Kidney (tissue), 14 donors: ENCODE data around the gene EXPH5. TPM values are rescaled to one million over a fixed set of nuclear protein-coding genes. Genes with fewer than 3 reads are reported as not detected.

ENCODE experiments used
- DNase-seq, 5 donors: peaks; one replicate each; pipeline ENCODE4 v3.0.0-alpha.2; 2013 to 2020
- FAIRE-seq: peaks from 2 replicates; lab custom pipeline; 2012; peaks lifted over from hg19 to GRCh38; lab: Jason Lieb, UNC
- H3K27ac ChIP-seq, 2 donors: one replicate each; pipeline ENCODE4 v1.7.0; 2013; ENCODE audit warnings: low read depth in 2 of 2, low read length in 2 of 2, inconsistent platforms in 1 of 2
- H3K27me3 ChIP-seq: one replicate; pipeline ENCODE4 v1.7.1; 2013; ENCODE audit warnings: low read length, inconsistent platforms; ENCODE audit not compliant: control insufficient read depth, insufficient read depth
- H3K36me3 ChIP-seq, 3 donors: one replicate each; pipeline versions ENCODE4 v1.7.0 to v1.7.1; 2013; ENCODE audit warnings: low read length in 3 of 3, control low read depth in 1 of 3, inconsistent platforms in 1 of 3; ENCODE audit not compliant: insufficient read depth in 3 of 3, control insufficient read depth in 2 of 3
- H3K4me1 ChIP-seq, 3 donors: one replicate each; pipeline versions ENCODE4 v1.7.0 to v1.7.1; 2013; ENCODE audit warnings: low read length in 3 of 3, inconsistent platforms in 1 of 3, low read depth in 1 of 3; ENCODE audit not compliant: control insufficient read depth in 2 of 3, insufficient read depth in 2 of 3
- H3K4me3 ChIP-seq, 3 donors: one replicate each; pipeline versions ENCODE4 v1.7.0 to v1.8.1; 2013; ENCODE audit warnings: low read length in 3 of 3, control low read depth in 1 of 3, inconsistent platforms in 1 of 3
- H3K9ac ChIP-seq, 3 donors: one replicate each; pipeline versions ENCODE4 v1.7.0 to v1.7.1; 2013; ENCODE audit warnings: low read length in 3 of 3, control low read depth in 1 of 3, inconsistent platforms in 1 of 3
- H3K9me3 ChIP-seq, 3 donors: one replicate each; pipeline versions ENCODE4 v1.7.0 to v1.7.1; 2013; ENCODE audit warnings: low read length in 3 of 3, control low read depth in 1 of 3, inconsistent platforms in 1 of 3; ENCODE audit not compliant: control insufficient read depth in 2 of 3, insufficient read depth in 1 of 3
- intact Hi-C: fragments of 100-400 bp; cut with DNase I; formaldehyde crosslinking; loops from one replicate; pipeline ENCODE4 v1.11.1; 2022
- polyA plus RNA-seq: library from polyadenylated mRNA; stranded (reverse); fragments of 350-450 nt; fragmentation: Illumina TruSeq; extraction: RNeasy Lipid Tissue Mini Kit (QIAGEN cat#74804); gene quantifications from one replicate; pipeline ENCODE4 v1.2.3, GENCODE V29; 2014; ENCODE audit warnings: low read depth, low replicate concordance; ENCODE audit not compliant: insufficient read depth
- total RNA-seq: library from RNA; stranded (reverse); fragmentation: NEBNext Ultra II Directional; extraction: Animal tissue kit (Norgen Biotek cat#: 25700); gene quantifications from one replicate; pipeline ENCODE4 v1.2.1, GENCODE V29; 2021
- TF ChIP-seq, protein P1 (sequence below): IDR thresholded peaks from 3 replicates; pipeline ENCODE4 v1.5.1; 2012; ENCODE audit warnings: mild to moderate bottlenecking, moderate library complexity, borderline replicate concordance; ENCODE audit not compliant: insufficient read depth; ENCODE audit errors: extremely low read depth
- donor health status: control.
- donor health status: control.
- donor health status: control.
- donor health status: control.
- donor health status: control.
- donor health status: DM: yes; HTN: yes; CAD: no.
- donor health status: Normal renal cell carcinoma (clear cell type).

EXPH5 gene
- total and polyA plus RNA-seq, 2 donors from 2014 or later, result 2.2 to 9.5 TPM

DNA sequence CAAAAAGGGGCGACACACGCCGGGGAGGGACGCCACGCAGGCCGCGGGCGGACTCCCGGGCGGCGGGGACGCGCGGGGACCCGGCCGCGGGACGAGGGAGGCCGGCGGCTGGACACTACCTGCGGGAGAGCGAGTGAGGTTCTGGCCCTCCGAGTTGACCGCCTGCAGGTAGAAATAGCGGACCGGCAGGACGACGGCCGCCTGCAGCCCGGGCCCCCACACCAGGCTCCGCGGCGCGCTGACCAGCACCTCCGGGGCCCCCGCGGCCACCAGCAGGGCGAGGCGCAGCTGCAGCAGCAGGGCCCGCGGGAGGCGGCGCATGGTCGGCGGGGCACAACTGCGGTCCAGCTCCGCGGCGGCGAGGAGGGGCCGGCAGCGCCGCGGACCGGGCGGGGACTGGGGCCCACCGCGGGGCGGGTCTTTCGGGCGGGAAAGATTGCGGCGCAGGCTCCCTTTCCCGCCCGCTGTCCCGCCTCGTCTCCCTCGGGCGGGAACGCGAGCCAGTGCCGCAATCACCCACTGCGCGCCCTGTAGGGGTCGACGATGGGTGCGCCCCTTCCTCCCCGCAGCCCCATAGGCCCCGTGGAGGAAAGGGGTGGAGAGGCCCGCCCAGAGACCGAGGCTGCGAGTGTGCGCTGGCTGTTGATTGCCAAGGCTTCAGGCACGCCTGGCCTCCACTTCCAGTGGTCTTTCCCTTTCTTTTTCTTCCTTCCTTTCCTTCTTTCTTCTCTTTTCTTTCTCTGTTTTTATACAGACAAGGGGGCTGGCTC, 95.3 kb downstream of the EXPH5 start, which contains the start of gene POGLUT3:
Gene POGLUT3 (minus strand): TSS at position 339 of the 770 bp plus-strand sequence. CDS start 18 bp downstream, at position 321.
- FAIRE-seq (no peak), DNase-seq (peak; percentile 74 to 88 (median 80))
- TF ChIP-seq, protein P1, sequence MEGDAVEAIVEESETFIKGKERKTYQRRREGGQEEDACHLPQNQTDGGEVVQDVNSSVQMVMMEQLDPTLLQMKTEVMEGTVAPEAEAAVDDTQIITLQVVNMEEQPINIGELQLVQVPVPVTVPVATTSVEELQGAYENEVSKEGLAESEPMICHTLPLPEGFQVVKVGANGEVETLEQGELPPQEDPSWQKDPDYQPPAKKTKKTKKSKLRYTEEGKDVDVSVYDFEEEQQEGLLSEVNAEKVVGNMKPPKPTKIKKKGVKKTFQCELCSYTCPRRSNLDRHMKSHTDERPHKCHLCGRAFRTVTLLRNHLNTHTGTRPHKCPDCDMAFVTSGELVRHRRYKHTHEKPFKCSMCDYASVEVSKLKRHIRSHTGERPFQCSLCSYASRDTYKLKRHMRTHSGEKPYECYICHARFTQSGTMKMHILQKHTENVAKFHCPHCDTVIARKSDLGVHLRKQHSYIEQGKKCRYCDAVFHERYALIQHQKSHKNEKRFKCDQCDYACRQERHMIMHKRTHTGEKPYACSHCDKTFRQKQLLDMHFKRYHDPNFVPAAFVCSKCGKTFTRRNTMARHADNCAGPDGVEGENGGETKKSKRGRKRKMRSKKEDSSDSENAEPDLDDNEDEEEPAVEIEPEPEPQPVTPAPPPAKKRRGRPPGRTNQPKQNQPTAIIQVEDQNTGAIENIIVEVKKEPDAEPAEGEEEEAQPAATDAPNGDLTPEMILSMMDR, result peak; percentile 2
- H3K9ac ChIP-seq, result peak within 1 kb of the TSS; percentile 69 to 96 (median 85)
- H3K36me3 ChIP-seq, result no peaks in the 10 kb centered on the region
- peaks cover 0 to 10% (median 4%) of the 10 kb centered on the region in 3 donors for H3K4me1 ChIP-seq
- intact Hi-C loops, result no loop called here
- H3K27ac ChIP-seq, result peak within 1 kb of the TSS; percentile 97 to 100
- no peaks in the 10 kb centered on the region for H3K27me3 ChIP-seq
- H3K4me3 ChIP-seq, result peak within 1 kb of the TSS; percentile 80 to 98 (median 84)
- no peaks in the 10 kb centered on the region for H3K9me3 ChIP-seq

- Histone ChIP-seq H3K9ac (peak overlapping the region; percentile 69 to 96 (median 85)), H3K27ac (peak overlapping the region; percentile 97 to 100), H3K9me3 (no peaks in the 10 kb centered on the region), H3K36me3 (no peaks in the 10 kb centered on the region), H3K4me1 (peaks cover 0 to 10% (median 4%) of the 10 kb centered on the region in 3 donors), H3K27me3 (no peaks in the 10 kb centered on the region), H3K4me3 (peak overlapping the region; percentile 80 to 98 (median 84))
- intact Hi-C loops, result no loop called here
- FAIRE-seq (peak; percentile 81), DNase-seq (peak; percentile 88 to 97 (median 95))
- TF ChIP-seq, protein P1, result no peak
Measured at GRCh38 chr11:108497317-108498045, 96.1 kb downstream of the EXPH5 start.

DNA sequence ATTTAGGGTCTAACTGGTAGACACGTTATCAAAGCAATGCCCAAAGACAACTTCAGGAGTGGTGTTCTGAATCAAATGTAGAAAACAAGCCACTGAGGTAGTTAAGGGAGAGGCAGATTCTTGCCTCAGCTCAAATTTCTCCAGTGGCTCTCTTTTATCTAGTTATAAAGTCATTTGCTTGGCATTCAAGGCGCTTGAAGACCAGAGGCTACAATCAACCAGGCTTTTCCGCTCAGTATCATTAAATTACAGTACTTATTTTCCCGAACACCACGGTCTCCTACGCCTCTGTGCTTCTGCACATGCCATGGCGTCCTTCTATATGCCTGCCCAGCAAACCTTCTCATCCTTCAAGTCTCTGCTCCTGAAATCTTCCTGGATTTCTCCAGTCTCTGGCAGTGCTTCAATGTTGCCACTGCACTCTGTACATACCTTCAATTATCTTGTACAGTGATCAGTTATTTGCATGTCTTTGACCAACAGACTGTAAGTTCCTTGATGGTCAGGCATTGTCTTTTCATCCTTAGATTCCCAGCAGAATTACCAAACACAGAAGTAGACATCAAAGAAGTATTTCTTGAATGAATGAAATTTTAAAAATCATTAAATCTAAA, 96.8 kb downstream of the EXPH5 start:
- intact Hi-C loops, result no loop called here
- H3K4me3 ChIP-seq, result peak overlapping the region; percentile 80 to 98 (median 84)
- H3K4me1 ChIP-seq, result peaks cover 0 to 10% (median 4%) of the 10 kb centered on the region in 3 donors
- H3K27ac ChIP-seq, result peak overlapping the region; percentile 97 to 100
- H3K9me3 ChIP-seq, result no peaks in the 10 kb centered on the region
- no peak for FAIRE-seq
- TF ChIP-seq, protein P1, result no peak
- H3K9ac ChIP-seq, result peak overlapping the region; percentile 69 to 96 (median 85)
- no peaks in the 10 kb centered on the region for H3K27me3 ChIP-seq
- peak in 2 of 5 donors; percentile 29 to 30 for DNase-seq
- H3K36me3 ChIP-seq, result no peaks in the 10 kb centered on the region
